ENCODE data around the gene PHF12. TPM values are rescaled to one million over a fixed set of nuclear protein-coding genes. Genes with fewer than 3 reads are reported as not detected.

PHF12 gene
- total and polyA plus RNA-seq, 2 of the 13 experiments (the other 11 are each of a cell fraction or from before 2014, with no cell fraction given) = 9.8 to 17.1 TPM

DNA sequence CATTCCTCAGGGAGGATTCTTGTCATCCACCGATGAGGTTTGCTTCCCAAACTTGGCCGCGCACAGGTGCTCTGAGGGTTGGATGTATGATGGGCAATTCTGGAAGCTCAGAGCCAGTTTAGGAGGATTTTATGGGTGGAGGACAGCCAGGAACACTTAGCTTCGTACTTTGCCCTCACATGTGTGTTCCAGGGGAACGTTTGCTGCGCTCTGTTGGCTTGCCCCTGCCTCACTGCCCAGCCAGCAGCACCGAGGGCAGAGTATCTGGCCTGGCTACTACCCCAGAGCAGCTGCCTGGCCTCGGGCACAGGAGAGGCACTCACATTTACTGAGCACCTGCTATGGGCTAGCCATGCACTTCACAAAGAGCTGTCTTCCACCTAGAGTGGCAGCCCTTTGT, 40.5 kb upstream of the PHF12 start (continued):
- TF ChIP-seq, protein P1, sequence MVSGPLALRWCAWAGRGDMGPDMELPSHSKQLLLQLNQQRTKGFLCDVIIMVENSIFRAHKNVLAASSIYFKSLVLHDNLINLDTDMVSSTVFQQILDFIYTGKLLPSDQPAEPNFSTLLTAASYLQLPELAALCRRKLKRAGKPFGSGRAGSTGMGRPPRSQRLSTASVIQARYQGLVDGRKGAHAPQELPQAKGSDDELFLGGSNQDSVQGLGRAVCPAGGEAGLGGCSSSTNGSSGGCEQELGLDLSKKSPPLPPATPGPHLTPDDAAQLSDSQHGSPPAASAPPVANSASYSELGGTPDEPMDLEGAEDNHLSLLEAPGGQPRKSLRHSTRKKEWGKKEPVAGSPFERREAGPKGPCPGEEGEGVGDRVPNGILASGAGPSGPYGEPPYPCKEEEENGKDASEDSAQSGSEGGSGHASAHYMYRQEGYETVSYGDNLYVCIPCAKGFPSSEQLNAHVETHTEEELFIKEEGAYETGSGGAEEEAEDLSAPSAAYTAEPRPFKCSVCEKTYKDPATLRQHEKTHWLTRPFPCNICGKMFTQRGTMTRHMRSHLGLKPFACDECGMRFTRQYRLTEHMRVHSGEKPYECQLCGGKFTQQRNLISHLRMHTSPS (CRISPR knock-in tag; IDR thresholded peaks at IDR 0.05; ENCODE audit: low read depth) = peak; percentile 63; the same call in 1 of the 2 replicates
- TF ChIP-seq HDAC6 (IDR thresholded peaks at IDR 0.05; ENCODE audit: low read depth, low read length) = no peak
- peak; percentile 21; the same call in 1 of the 2 replicates for TF ChIP-seq ZFX (CRISPR knock-in tag; IDR thresholded peaks at IDR 0.05; ENCODE audit: low read depth)
- TF ChIP-seq ZNF501 (CRISPR knock-in tag; IDR thresholded peaks at IDR 0.05) = peak; percentile 46; the same call in 1 of the 2 replicates

DNA sequence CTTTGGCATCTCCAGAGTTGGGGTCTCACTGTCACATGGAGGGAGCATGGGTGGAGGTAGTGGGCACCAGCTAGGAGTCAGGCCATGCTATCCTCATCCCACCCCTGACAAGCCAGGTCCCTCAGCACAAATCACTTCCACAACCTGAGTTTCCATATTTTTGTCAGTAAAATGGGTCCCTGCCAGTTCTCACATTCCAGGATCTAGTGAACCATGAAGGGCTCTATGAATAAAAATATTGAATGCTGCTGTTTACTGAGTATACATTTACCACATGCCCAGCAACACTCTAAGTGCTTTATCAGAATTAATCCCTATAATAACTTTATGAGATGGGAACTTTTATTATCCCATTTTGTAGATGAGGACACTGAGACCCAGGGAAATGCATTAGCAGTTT, 37.7 kb upstream of the PHF12 start:
- H3K9me3 ChIP-seq (ENCODE audit: low read length) = no peaks in the 10 kb centered on the region
- ATAC-seq (no peak), DNase-seq (ENCODE audit: low spot score) (no peak), FAIRE-seq (no peak)
- H3K9ac ChIP-seq (ENCODE audit: insufficient read depth, low read depth, low read length) = no peak overlapping the region
- in situ Hi-C loops (cut with HindIII; ENCODE audit: extremely low pct_ligation_motif_present, low pct_unique_long_range_greater_than_20kb) = no loop called here
- H2AFZ ChIP-seq (ENCODE audit: low read length) = no peak overlapping the region
- no peak for TF ChIP-seq ZNF766 (CRISPR knock-in tag; IDR thresholded peaks at IDR 0.05; ENCODE audit: borderline replicate concordance)
- TF ChIP-seq U2AF2 (IDR thresholded peaks at IDR 0.05; ENCODE audit: low read depth, low read length) = no peak
- TF ChIP-seq, protein P2, sequence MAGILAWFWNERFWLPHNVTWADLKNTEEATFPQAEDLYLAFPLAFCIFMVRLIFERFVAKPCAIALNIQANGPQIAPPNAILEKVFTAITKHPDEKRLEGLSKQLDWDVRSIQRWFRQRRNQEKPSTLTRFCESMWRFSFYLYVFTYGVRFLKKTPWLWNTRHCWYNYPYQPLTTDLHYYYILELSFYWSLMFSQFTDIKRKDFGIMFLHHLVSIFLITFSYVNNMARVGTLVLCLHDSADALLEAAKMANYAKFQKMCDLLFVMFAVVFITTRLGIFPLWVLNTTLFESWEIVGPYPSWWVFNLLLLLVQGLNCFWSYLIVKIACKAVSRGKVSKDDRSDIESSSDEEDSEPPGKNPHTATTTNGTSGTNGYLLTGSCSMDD (CRISPR knock-in tag; IDR thresholded peaks at IDR 0.05) = no peak
- no peak for TF ChIP-seq MXD4 (CRISPR knock-in tag; IDR thresholded peaks at IDR 0.05)
- CTCF ChIA-PET (ENCODE audit: low intra/inter-chr PET ratio, low total read pairs) = no interaction called here
- H3K4me1 ChIP-seq (ENCODE audit: insufficient read depth, low read length) = peaks cover 48% of the 10 kb centered on the region
- POLR2A ChIA-PET = no interaction called here
- H3K4me3 ChIP-seq (replicated peaks in 1 of 3; ENCODE audit: insufficient read depth in 1 of 3, low read depth in 2 of 3, low read length in 3 of 3) = no peak overlapping the region
- no peaks in the 10 kb centered on the region for H3K36me3 ChIP-seq (replicated peaks in 1 of 2; ENCODE audit: control insufficient read depth in 1 of 2, insufficient read depth in 2 of 2, low read length in 2 of 2)
- H4K20me1 ChIP-seq (ENCODE audit: insufficient read depth, low read length) = no peaks in the 10 kb centered on the region
- intact Hi-C loops (cut with micrococcal nuclease; ENCODE audit: unreplicated experiment) = no loop called here
- H3K27ac ChIP-seq (ENCODE audit: extremely low read length, insufficient read depth, low read length) = no peak overlapping the region
- no TSS peak for BruUV-seq (replicated peaks)
- no peak overlapping the region for H3K4me2 ChIP-seq (ENCODE audit: low read depth, low read length)
- H3K79me2 ChIP-seq (ENCODE audit: insufficient read depth, low read length) = no peaks in the 10 kb centered on the region
- H3K27me3 ChIP-seq (ENCODE audit: control insufficient read depth in 1 of 2, insufficient read depth in 2 of 2, low read length in 2 of 2) = peaks cover 8 to 47% of the 10 kb centered on the region in 2 experiments; a peak in 3 of 5 replicates
